Stimulated activated CD4-positive, alpha-beta T cell treated with anti-CD3 and anti-CD28 coated beads, Interleukin-2, amount 100 ng/mL, for 4 hours (primary cell): Measurements from ENCODE around the gene ATP8A1.
"Not testable (repeated sequence)": the region's sequence is repeated elsewhere in the genome, so short reads cannot be mapped to it uniquely, and the experiment has no call there.

Experiments used
- DNase-seq: peaks from one replicate; pipeline ENCODE4 v3.0.0-alpha.2; 2020; ENCODE audit warnings: low read depth

Gene ATP8A1

DNA sequence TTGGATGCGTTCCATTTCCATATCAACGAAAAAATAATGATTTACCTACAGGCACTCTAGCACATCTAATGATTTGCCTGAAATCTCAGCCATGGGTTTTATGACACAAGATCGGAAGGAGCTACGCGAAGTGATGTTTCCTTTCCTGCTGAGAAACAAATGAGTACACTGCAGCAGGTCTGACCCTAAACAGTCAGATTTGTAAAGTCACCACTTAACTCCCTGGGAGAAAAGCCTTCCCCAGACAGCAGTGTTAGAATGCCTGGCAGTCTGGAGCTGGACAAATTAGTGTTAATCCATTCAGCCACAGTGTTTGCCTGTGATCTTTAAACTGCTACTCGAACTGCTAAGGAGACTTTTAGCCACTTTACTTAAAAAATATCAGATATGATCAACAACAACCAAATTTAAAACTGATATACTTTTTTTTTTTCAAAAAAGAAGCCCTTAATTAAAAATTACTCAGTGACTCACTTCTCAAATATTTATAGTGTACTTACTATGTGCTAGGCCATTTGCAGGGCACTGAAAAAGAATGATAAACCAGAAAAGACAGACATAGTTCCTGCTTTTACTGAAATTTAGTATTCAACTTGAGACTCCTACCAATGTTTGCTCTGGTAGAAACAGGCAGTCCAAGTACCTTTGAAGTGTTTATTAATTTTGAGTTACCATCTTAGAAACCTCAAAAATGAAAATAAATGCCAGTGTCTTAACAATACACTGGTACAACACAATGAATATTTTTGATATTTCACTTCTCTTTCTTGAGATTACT is 155.1 kb downstream of the ATP8A1 start:
- no peak for DNase-seq

DNA sequence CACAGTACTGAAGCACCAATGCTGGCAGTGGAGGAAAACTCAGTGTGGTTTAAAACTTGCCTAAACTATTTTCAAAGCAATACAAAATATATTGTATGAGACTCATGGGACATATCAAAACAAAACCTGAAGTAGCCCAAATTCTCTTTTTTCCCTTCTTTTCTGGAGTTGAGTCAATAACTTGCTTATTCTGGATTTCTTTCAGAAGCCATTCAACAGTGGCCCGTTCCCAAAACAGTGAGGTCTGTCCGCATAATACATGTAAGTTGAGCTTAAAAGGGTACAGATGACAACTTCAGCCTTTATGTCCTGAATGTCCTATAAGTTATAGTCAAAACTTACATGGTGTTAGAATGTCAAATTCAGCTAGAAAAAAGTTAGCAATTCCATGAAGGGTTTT is 158.9 kb downstream of the ATP8A1 start:
- no peak for DNase-seq

DNA sequence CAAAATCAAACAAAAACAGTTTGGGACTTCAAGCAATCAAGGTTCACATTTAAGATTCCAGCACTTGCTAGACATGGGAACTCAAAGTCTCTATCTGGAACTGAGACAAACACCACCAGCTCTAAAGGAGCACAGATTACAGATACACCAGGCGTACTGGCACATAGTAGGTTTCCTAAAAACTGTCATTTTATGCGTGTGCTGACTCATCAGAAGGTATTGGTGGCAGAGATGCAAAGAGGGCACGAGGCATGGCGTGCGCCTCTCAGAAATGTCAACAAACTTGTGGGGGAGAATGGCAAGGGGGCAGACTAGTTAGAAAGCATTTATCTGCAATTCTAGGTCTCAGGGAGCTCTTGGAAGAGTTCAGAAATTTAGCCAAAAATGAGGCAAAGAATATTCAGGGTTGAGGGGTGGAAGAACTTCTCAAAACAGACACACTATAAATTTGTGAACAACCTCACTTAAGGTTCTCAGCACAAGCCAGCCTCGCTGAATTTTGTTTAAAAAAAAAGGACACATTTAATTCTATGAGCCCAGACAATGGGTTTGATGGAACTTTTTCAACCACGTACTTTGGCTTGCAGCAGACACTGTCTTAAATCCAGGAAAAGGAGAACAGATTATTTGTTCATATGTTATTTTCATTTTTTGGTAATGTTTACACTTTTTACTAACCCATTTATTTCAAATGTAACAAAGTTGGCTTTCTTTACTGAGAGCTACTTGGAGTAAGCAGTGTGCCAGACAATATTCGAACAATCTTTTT is 159.6 kb downstream of the ATP8A1 start:
- no peak for DNase-seq

DNA sequence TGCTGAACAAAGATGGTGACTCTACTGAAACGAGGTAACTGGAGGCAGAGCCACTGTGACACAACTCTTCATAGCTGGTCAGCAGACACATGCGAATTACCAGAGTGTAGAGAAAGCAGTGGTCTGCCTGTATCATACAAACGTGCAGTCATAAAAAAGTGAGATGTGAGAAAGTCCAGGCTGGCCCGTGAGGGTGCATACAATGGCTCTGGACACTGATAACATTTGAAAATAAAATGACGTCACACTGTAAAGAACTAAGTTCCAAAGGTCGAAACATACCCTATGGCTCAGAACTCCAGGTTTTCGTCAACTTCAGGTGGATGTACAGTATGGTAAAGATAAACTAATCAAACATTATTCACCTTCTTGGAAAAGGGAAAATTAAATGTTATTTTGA is 163.9 kb downstream of the ATP8A1 start:
- no peak for DNase-seq

DNA sequence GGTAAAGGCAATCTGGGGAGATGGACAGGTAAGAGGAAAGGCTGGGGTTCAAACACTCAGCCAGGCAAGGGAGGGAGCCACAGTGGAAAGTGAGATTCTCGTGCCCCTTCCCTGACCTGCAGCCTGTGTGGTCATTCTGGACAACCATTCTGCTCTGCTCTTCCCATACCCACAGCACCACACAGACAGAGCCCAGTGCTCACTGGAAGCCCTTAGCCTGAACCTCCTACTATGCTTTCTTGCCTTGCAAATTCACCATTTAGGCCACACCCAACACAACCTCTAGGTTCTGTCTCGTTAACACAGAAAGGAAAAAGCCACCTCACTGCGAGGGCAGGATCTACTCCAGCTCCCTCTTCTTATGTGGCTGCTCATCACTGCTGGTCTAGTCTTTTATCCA is 166.9 kb downstream of the ATP8A1 start:
- DNase-seq, result no peak

DNA sequence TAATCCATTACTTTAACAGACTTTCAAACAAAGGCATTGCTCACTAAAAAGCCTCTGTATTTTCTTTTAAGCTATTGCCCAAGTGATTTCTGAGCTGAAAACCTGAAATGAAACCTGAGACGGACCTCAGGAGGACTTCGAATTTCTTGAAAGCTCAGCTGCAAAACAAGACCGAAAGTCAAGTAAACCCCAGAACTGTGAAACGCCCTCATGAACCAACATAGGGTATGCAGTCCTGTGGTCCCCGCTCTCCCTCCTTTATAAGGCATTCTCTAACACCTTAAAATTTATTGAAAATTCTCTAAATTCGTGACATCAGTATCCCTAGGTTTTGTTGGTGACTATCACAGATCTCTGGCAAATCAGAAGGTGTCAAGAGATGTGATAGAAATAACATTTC is 167.8 kb downstream of the ATP8A1 start:
- no peak for DNase-seq

DNA sequence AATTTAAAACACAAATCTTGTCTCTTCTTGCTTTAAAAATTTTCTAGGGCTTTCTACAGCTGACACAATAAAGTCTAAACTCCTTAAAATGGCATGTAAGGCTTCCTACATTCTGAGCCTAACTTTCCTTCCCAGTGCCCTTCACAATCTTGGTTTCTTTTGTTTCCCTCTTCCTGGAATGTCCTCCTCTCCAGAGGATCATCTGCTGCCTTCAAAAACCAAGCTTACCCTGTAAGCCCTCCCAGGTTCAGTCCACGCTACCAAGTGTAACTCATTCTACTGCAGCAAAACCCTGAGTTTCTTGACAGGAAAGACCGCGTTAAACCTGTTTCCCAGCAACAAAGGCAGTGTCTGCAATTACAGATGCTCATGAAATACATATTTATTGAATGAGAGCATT is 168.4 kb downstream of the ATP8A1 start:
- DNase-seq, result no peak

DNA sequence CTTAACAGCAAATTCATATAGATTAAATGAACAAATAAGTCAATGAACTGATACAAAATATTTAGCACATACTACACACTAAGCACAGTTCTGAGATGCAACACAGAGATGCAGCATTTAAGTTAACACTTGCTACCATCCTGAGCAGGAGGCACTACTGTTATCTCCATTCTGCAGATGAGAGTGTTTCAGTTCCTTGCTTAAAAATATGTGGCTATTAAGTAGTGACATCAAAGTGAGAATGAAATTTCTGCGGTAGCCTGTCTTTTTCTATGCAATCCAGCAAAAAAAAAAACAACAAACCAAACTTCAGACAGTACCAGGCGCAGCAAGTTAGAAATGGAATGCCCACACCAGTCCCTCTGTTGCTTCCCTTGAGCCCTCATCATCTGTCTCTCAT is 168.8 kb downstream of the ATP8A1 start:
- no peak for DNase-seq

DNA sequence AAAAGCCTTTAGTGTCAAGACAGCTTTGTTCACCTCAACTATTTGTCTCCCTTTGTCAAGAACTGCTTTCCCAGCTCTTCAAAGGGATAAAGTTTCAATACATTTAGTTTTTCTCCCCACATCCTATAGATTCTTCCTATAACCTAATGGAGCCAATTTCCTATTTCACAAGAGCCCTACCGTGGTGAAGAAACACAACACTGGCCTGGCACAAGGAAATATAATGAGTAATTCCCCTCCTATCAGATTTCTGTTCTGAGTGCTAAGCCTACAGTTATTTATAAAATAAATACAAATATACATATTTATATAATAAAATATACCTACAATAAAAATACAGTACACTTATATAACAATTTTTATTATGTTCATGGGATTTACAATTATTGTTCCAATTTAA is 169.7 kb downstream of the ATP8A1 start:
- no peak for DNase-seq

DNA sequence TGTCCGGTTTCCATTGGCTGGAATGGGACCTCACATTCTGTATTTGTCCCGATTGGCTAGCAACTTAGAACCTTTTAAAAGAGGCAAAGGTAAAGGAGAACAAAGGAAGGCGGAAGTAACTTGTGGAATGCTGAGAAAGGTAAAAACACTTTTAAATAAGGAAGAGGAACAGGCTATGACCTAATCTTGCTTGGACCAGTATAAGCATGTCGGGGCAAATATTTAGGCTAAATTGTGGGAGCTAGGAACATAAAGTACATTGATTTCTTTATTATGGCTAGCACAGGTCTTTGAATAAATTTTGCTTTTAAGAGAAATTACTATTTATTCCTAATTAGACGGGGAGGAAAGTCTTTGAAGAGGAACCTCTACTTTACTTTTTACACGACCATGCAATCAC is 170.7 kb downstream of the ATP8A1 start:
- DNase-seq, result not testable (repeated sequence)

DNA sequence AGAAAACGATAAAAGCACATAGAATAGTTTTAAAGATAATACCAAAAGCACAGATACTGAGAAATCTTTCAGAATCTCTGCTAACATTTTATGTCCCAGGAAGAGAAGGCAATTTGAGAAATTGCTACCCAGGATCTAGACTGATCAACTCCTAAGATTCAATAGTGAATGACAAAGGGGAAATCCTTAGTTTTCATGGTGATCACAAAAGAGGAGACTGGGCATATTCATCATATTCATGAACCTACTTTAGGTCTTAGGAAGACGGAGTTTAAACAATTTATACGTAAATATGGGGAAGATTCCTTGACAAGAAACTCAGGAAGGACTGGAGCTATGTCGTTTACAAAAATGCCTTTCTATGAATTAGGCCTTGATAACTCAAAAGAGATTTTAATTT is 172.3 kb downstream of the ATP8A1 start:
- DNase-seq, result no peak

DNA sequence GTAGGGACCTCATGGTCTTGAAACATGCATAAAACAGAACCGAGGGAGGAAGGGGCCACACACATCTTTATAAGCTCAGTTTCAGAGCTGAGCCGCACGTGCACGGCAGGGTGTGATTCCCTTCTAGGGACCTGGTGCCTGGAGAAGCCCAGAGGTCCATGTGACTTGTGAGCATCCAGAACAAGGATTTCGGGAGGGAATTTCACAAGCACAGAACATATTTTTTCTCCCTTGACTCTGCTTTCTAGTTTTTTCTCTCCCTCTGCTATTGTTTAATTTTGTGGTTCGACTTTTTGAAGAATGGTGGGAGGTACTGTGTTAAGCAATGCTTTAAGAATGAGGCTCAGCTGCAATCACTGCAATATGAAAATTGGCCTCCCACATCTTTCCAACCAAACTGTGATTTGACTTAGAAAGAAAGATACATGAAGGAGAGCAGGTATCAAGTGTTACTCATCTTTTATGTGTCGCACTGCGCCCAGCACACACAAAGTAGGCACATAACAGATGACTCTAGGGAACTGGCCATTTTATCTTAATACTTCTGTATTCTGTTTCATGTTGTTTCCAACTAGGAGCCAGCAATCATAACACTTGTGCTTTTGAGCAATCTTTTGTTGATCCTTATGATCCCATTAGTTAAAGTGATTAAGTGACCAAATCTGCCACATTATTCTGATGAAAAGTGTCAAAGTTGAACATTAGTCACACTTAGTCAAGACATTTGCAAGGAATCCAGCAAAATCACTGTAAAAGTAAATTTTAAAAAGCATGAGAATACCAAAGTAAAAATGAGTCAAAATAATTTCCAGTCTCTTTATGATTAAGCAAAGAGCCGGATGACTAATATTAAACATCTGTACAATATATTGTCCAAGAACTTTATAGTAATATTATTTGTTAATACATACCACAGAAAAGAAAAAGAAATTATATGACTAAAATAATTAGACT is 173.2 kb downstream of the ATP8A1 start:
- no peak for DNase-seq

DNA sequence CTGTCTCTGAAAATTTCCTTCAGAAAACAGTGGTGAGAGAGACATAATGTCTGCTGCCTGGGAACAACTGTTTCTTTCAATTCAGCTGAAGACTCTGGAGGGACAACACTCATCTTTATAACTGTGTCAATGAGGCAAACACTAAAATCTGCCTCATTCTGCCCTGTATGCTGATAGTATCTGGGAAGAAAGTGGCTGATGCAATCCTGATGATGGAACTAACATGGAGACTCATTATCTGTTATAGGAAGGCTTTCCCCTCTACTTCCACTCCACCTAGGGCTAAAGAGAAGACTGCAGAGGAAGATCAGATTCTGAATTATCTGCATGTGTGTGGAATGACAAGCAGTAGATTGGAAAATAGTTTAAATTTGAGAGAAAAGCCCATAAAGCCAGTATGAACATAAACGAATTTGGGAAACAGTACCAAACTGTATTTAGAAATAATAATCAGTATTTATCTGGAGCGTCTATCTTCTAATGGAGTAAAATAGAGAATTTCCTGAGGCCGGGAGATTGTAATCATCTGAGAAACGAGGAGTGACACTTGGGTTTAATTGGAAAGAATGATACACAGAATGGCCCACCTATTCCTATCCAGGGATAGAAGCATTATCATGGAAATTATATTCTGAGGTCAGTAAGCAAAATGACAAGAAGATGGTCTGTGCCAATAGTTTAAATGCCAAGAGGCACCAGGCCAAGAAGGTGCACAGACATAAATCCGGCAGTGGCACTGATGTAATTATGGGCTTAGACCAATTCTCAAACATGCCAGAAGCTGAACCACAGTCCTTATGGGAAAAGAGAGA is 174.2 kb downstream of the ATP8A1 start:
- no peak for DNase-seq

DNA sequence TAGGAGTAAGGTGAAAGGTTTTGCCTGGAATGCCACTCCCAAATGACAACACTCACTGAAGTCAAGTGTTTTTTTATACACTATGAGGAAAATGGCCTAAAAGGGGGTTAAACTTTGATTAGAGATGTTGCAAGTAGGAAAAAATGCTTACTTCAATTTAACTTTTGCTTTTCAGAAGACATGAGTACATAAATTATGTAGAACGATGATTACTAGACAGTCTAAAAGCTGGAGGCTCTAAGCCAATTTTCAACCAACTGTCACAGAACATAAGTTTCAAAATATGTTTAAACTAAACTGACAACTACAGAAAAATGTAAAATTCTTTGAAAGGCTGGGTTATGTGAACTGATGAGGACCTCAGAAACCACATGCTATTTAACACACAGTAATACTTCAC is 176.2 kb downstream of the ATP8A1 start:
- no peak for DNase-seq

DNA sequence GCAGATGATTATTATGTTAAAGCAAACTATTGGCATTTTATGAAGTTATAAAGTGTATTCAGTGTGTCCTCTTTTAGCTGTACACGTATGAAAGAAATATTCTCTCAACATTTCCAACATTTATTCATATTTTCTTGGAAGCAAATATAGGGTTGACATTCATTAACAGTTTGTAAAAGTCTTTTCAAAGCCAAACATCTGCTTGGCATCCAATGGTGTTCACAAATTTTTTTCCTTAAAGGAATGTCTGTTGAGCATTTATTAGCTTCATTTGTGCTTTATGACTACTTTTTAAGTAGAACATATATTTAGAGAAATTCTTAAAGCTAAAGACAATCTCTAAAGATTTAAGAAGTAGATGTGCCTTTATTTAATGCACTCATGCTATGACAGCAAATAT is 176.6 kb downstream of the ATP8A1 start:
- DNase-seq, result no peak

DNA sequence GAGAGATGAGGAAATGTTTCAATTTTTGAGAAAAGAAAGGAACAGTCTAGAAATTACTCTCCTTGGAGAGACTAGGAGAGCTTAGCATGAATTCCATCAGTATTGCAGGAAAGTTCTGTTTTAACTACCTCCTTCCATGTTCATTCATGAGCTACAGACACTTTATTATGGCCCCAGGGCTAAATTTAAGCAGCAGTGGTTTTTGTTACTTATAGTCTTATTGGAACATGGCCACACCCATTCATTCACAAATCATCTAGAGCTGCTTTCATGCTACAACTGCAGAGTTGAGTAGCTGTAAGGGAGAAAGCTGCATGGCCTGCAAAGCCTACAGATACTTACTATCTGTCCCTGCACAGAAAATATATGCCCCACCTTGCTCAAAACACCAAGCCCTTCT is 178.0 kb downstream of the ATP8A1 start:
- DNase-seq, result no peak

DNA sequence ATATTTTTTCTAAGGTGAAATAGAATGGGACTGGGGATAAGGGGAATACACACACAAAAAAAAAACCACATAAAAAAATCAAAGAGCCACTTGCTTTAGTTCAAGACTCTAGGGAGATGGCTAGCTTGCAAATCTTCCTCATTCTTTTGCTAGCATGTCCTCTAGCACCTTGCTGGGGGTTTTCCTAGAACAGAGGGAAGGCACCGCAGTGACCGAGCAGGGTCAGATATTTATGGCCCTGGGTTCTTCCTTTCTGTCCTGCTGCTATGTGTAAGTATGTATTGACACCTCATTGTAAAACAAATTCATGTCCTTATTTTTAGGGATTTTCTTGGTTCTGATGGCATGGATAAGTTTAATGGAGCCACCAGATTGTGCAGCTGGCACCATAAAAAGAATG is 178.4 kb downstream of the ATP8A1 start:
- no peak for DNase-seq

DNA sequence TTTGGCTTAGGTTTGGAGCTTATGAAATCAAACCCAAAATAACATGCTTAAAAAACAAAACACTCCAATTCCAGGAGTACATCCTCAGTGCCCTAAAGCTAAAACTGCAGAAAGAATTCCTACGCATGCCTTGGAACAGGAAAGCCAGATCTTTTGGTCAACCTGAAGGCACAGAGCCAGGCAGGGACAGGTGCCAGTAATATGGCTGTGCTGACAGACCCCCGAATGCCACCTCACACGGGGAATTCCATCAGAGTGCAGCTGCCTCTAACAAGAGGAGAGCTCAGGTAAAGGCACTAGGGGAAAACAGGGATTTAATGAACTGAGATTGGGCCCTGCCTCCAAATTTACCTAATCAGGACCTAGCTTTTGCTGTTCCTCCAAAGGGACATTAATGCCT is 182.5 kb downstream of the ATP8A1 start:
- DNase-seq, result no peak

DNA sequence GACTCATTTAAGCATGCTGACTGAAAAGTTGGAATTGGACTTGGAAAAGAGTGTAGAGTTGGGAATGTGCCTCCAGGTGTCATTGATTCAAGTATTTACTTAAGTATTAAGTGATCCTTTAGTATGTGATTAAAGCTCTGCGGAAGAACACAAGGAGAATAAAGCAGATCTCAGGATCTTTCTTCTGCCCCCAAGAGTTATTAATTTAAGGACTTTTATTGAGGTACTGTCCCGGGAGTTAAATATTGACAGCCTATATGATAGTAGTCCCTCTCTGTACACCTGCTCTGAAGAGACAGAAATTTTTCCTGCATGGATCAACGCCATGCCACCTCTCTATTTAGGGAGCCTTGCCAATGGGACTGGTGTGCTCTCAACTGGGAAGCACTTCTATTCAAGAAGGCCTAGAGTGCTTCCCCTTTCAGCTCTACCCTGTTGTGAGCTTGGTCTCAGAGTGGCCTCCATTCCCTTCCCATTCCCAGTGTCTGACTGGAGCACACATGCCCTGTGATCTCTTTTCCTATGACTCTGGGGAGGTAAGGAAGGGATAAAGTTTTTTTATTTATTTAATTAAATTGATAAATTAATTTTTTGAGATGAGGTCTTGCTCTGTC is 183.7 kb downstream of the ATP8A1 start:
- DNase-seq, result no peak

DNA sequence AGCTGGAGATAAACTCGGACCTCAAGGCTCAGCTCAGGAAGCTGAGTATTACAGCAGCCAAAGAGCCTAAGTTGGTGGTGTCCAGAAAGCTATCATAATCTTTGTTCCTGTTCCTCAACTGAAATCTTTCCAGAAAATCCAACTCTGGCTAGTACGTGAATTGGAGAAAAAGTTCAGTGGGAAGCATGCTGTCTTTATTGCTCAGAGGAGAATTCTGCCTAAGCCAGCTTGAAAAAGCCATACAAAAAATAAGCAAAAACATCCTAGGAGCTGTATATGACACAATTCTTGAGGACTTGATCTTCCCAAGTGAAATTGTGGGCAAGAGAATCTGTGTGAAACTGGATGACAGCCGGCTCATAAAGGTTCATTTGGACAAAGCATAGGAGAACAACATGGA is 185.0 kb downstream of the ATP8A1 start:
- DNase-seq, result no peak

DNA sequence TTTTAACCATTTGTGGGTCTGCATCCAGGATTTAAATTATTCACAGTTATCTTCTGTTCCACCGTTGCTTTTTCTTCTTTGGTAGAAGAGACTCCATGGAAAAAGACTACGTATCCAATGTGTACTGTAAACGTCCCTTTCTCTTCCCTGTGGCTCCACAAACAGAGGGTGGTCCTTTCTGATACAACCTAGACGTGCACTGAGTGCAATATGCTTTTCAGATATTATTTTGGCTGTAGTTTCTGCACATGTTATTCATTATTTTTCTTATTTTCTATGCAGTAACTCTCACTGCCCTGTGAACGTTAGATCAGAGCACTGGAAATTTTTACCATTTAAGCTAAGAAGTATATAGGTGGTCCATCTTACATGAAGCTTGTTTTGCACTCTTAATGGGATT is 186.9 kb downstream of the ATP8A1 start:
- no peak for DNase-seq
